ENCODE results near the gene SH3BGRL2. TPM values are rescaled to one million over a fixed set of nuclear protein-coding genes. Genes with fewer than 3 reads are reported as not detected.

The SH3BGRL2 gene
- total and polyA plus RNA-seq, 2 of the 8 experiments (the other 6 are each of a cell fraction or from before 2014, with no cell fraction given): 6.0 to 20.3 TPM

GRCh38 chr6:79676785-79677736, 45.9 kb downstream of the SH3BGRL2 start:
- no peak for TF ChIP-seq TCF12 (IDR thresholded peaks at IDR 0.05; ENCODE audit: low read depth, low read length)
- no peak for TF ChIP-seq YY1 (IDR thresholded peaks at IDR 0.05; ENCODE audit: low read depth, low read length)
- TF ChIP-seq SIN3A (conservative IDR thresholded peaks at IDR 0.05 in 1 of 2, IDR thresholded peaks at IDR 0.05 in 1 of 2; ENCODE audit: low read depth in 1 of 2, low read length in 2 of 2): no peak
- no peak for TF ChIP-seq POLR2AphosphoS5 (IDR thresholded peaks at IDR 0.05; ENCODE audit: low read depth, low read length)
- no peak for TF ChIP-seq SP2 (IDR thresholded peaks at IDR 0.05; ENCODE audit: low read length)
- TF ChIP-seq SUZ12 (IDR thresholded peaks at IDR 0.05; ENCODE audit: low read length): no peak
- no peak for TF ChIP-seq JUND (IDR thresholded peaks at IDR 0.05; ENCODE audit: low read length)
- TF ChIP-seq, protein P1, sequence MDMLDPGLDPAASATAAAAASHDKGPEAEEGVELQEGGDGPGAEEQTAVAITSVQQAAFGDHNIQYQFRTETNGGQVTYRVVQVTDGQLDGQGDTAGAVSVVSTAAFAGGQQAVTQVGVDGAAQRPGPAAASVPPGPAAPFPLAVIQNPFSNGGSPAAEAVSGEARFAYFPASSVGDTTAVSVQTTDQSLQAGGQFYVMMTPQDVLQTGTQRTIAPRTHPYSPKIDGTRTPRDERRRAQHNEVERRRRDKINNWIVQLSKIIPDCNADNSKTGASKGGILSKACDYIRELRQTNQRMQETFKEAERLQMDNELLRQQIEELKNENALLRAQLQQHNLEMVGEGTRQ (IDR thresholded peaks at IDR 0.05; ENCODE audit: low read length): no peak
- no peak for TF ChIP-seq CTBP2 (IDR thresholded peaks at IDR 0.05; ENCODE audit: borderline replicate concordance, insufficient read depth, insufficient read length, low read length)
- no peak overlapping the region for H4K91ac ChIP-seq (replicated peaks; ENCODE audit: insufficient read length, low read length)
- no peak overlapping the region for H3K14ac ChIP-seq (ENCODE audit: insufficient read length)
- WGBS, 2 experiments (ENCODE audit: extremely low coverage in 1 of 2, insufficient coverage in 1 of 2, insufficient read length in 1 of 2, insufficient replicate concordance in 2 of 2, low coverage in 1 of 2, low lambda C conversion rate in 2 of 2, missing lambda C conversion rate in 1 of 2): 90% methylated on average over 8 of the region's 8 CpGs; no CpG with 5 or more reads in 1 of the 2 experiments
- H3K4me2 ChIP-seq (ENCODE audit: insufficient read depth in 1 of 2, low read depth in 2 of 2, low read length in 2 of 2): no peak overlapping the region
- no peak overlapping the region for H3K9ac ChIP-seq (replicated peaks in 1 of 4; ENCODE audit: extremely low read depth in 1 of 4, low read depth in 3 of 4, low read length in 3 of 4)
- no peak overlapping the region for H2BK15ac ChIP-seq (ENCODE audit: low read length)
- H4K20me1 ChIP-seq (replicated peaks in 1 of 2; ENCODE audit: control insufficient read depth in 1 of 2, insufficient read depth in 2 of 2, low read length in 2 of 2): peaks cover 0 to 3% of the 10 kb centered on the region in 2 experiments
- no peaks in the 10 kb centered on the region for H3K79me1 ChIP-seq (ENCODE audit: low read depth, low read length)
- no peak overlapping the region for H4K5ac ChIP-seq (ENCODE audit: insufficient read length, low read depth, low read length)
- no peaks in the 10 kb centered on the region; a peak in 1 of 8 replicates for H3K36me3 ChIP-seq (ENCODE audit: control insufficient read depth in 2 of 4, insufficient read depth in 4 of 4, low read length in 3 of 4)
- DNase-seq (ENCODE audit: low read depth in 1 of 2, low spot score in 2 of 2) (no peak), FAIRE-seq (no peak)
- H2AFZ ChIP-seq (ENCODE audit: low read length): no peak overlapping the region
- no peak overlapping the region for H3K4ac ChIP-seq (replicated peaks; ENCODE audit: insufficient read length, low read depth, low read length)
- no peak overlapping the region for H2BK120ac ChIP-seq (replicated peaks; ENCODE audit: low read depth, low read length)
- no peak overlapping the region for H3K27ac ChIP-seq (ENCODE audit: low read depth, low read length)
- H3K23me2 ChIP-seq (ENCODE audit: low read depth, low read length): no peaks in the 10 kb centered on the region
- H2AK5ac ChIP-seq (ENCODE audit: low read depth, low read length): no peak overlapping the region
- H3K56ac ChIP-seq (replicated peaks; ENCODE audit: insufficient read length, low read depth, low read length): no peak overlapping the region
- no peak overlapping the region for H2BK5ac ChIP-seq (ENCODE audit: low read depth, low read length)
- no peaks in the 10 kb centered on the region; a peak in 1 of 7 replicates for H3K4me1 ChIP-seq (replicated peaks in 1 of 4; ENCODE audit: control insufficient read depth in 3 of 4, insufficient read depth in 4 of 4, low read length in 3 of 4)
- no peaks in the 10 kb centered on the region for H3K9me3 ChIP-seq (ENCODE audit: insufficient read depth in 2 of 2, low read depth in 1 of 2, low read length in 1 of 2)
- no peak overlapping the region for H2BK20ac ChIP-seq (ENCODE audit: low read length)
- H4K8ac ChIP-seq (ENCODE audit: extremely low read depth, insufficient read depth, low read length): no peak overlapping the region
- no peak overlapping the region for H3K18ac ChIP-seq (ENCODE audit: extremely low read depth, low read length)
- no peak overlapping the region for H3K4me3 ChIP-seq (ENCODE audit: extremely low read depth in 1 of 4, insufficient read depth in 2 of 4, low read depth in 3 of 4, low read length in 4 of 4)
- no peaks in the 10 kb centered on the region for H3K79me2 ChIP-seq (ENCODE audit: control insufficient read depth in 1 of 2, insufficient read depth in 2 of 2, low read length in 2 of 2)
- POLR2A ChIA-PET (ENCODE audit: partially characterized antibody): interaction anchor here (1.2 kb wide), 1 partner anchor 13 kb away, joined by 3 read pairs; no protein-coding TSS in a partner anchor
- no peak overlapping the region for H2BK12ac ChIP-seq (ENCODE audit: low read depth, low read length)
- CTCF ChIA-PET (ENCODE audit: partially characterized antibody): interaction anchor here (1.0 to 2.1 kb wide), 7 partner anchors 13 to 251 kb away, joined by 3 to 7 read pairs (median 3); no protein-coding TSS in a partner anchor
- no peaks in the 10 kb centered on the region for H3K27me3 ChIP-seq (replicated peaks in 1 of 4; ENCODE audit: control insufficient read depth in 3 of 4, extremely low read depth in 1 of 4, insufficient read depth in 3 of 4, low read length in 3 of 4)
- H3K23ac ChIP-seq (ENCODE audit: insufficient read length): no peak overlapping the region

All from H1 (cell line).